ENCODE measurements around the gene SLF2.

The SLF2 gene

DNA sequence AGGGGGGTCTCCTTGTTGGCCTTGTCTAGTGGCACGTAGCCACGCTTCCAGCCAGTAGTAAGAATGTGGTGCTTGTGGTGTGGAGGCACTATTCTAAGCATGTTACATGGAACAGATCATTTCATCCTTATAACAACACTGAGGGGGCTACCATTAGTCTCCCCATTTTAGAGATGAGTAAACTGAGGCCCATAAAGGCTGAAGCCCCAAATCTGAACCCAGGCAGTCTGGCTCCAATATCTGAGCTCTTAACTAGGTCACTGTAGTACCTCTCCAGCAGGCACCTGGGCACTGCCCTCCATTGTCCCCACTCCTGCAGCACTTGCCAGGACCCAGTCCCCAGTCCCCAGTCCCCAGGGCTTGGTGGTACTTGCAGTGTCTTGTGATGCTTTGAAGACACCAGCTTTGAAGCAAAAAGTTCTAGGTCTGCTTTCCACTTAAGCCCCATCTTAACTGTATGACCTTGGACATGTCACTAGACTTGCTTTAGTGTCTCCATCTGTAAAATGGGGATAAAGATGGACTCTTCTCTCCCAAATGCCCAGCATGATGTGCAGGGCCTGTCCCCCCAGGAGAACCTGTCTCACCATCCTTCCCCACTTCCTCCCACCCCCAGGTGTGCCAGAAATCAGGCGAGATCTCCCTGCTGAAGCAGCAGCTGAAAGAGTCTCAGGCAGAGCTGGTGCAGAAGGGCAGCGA lies 93.3 kb downstream of the SLF2 start:
- TF ChIP-seq, protein P1, sequence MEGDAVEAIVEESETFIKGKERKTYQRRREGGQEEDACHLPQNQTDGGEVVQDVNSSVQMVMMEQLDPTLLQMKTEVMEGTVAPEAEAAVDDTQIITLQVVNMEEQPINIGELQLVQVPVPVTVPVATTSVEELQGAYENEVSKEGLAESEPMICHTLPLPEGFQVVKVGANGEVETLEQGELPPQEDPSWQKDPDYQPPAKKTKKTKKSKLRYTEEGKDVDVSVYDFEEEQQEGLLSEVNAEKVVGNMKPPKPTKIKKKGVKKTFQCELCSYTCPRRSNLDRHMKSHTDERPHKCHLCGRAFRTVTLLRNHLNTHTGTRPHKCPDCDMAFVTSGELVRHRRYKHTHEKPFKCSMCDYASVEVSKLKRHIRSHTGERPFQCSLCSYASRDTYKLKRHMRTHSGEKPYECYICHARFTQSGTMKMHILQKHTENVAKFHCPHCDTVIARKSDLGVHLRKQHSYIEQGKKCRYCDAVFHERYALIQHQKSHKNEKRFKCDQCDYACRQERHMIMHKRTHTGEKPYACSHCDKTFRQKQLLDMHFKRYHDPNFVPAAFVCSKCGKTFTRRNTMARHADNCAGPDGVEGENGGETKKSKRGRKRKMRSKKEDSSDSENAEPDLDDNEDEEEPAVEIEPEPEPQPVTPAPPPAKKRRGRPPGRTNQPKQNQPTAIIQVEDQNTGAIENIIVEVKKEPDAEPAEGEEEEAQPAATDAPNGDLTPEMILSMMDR (IDR thresholded peaks at IDR 0.05; ENCODE audit: extremely low read depth, insufficient read depth, missing control alignments), result no peak
- no peak for DNase-seq (ENCODE audit: low spot score)
- in situ Hi-C loops (cut with MboI; ENCODE audit: low pct_unique_long_range_greater_than_20kb, low sequenced_read_pairs, unreplicated experiment), result no loop called here

DNA sequence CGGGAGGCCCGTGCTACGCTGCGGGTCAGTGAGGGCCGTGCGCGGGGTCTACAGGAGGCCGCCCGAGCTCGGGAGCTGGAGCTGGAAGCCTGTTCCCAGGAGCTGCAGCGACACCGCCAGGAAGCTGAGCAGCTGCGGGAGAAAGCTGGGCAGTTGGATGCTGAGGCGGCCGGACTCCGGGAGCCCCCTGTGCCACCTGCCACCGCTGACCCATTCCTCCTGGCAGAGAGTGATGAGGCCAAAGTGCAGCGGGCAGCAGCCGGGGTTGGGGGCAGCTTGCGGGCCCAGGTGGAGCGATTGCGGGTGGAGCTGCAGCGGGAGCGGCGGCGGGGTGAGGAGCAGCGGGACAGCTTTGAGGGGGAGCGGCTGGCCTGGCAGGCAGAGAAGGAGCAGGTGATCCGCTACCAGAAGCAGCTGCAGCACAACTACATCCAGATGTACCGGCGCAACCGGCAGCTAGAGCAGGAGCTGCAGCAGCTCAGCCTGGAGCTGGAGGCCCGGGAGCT lies 93.9 kb downstream of the SLF2 start:
- in situ Hi-C loops (cut with MboI; ENCODE audit: low pct_unique_long_range_greater_than_20kb, low sequenced_read_pairs, unreplicated experiment), result no loop called here
- no peak for DNase-seq (ENCODE audit: low spot score)
- TF ChIP-seq, protein P1 (IDR thresholded peaks at IDR 0.05; ENCODE audit: extremely low read depth, insufficient read depth, missing control alignments), result no peak

DNA sequence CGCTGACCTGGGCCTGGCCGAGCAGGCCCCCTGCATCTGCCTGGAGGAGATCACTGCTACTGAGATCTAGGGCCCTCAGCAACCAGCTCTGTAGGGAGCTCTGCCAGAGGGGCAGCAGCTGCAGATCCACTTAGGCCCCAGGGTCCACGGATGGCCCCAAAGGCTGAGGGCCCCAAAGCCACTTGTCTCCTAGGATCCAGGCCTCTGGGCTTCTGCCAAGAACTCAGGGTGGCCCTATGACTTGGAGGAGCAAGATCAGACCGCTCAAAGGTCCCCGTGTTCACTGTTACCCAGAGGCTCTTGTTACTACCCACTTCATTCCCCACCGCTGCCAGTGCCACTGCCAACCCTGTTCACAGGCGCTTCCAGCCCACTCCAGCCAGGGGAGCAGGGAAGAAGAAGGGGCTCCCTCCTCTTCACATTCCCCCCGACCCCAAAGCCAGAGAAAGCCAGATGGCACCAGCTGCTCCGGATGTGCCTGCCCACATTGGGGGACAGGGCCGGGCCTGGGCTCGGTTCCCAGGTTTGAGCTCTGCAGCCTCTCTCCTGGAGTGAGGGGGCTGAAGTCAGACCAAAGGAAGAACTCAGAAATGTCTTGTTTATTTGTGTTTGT lies 94.4 kb downstream of the SLF2 start:
- in situ Hi-C loops (cut with MboI; ENCODE audit: low pct_unique_long_range_greater_than_20kb, low sequenced_read_pairs, unreplicated experiment), result no loop called here
- no peak for DNase-seq (ENCODE audit: low spot score)
- TF ChIP-seq, protein P1 (IDR thresholded peaks at IDR 0.05; ENCODE audit: extremely low read depth, insufficient read depth, missing control alignments), result no peak

DNA sequence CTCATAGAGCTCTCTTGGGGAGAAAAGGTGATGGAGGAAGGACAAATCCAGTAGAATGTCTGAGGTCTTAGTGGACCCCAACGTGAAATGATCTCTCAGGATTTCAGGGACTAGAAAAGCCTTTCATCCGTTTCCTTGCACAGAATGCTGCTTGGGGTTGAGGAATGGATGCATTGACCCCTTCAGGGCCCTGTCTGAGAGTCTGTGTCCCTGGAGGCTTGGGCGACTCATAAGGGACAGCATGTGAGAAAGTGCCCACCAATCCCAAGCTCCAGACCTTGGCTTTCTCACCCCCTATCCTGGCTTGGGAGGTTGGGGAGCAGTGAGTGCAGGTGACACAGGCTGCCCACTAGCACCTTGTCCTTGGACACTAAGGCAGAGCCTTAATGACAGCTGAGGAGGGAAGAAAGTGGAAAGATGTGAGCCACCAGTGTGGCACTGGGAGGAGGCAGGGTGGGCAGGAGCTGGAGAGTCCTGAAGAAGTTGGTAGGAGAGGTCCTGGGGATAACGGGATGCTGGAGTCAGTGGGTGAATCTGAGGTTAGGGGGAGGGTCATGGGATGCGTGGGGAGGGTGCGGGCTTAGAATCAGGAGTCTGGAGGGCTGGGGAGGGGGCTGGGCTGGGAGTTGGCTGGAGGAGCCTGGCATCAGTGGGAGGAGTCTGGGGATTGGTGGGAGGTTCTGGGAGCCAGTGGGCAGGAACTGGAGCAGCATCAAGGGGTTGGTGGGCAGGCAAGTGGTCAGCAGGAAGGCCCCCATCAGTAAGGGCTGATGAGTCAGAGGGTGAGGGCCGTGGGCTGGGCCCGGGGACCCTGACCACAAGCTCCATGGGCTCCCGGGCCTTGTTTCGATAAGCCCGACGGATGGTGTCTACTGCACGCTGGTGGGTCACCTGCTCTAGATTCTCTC lies 95.4 kb downstream of the SLF2 start:
- TF ChIP-seq, protein P1 (IDR thresholded peaks at IDR 0.05; ENCODE audit: extremely low read depth, insufficient read depth, missing control alignments), result no peak
- no peak for DNase-seq (ENCODE audit: low spot score)
- in situ Hi-C loops (cut with MboI; ENCODE audit: low pct_unique_long_range_greater_than_20kb, low sequenced_read_pairs, unreplicated experiment), result no loop called here

DNA sequence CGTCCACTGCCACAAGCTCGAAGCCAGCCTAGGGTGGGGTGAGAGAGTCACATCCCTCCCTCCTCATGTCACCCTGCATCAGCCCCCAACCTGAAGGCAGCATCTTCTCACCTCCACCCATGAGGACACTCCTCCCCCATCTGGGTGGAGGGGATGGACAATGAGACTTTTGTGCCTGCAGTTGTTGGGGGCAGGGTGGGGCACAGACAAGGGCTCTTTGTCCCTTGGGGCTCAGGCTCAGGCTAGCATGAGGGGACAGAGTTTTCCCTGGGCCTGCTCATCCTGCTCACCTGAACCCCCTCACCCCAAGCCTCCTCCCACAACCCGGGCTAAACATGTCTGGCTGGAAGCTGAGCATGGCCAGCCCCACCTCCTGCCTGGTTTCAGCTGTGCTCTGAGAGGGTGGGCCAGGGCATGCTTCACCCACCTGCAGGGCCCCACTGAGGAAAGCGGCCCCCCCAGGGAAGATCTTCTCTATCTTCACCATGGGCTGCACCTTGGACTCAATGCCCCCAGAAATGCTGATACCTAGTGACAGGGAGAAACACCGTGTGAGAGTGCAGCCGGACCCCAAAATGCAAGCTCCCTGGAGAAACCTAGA lies 96.2 kb downstream of the SLF2 start:
- in situ Hi-C loops (cut with MboI; ENCODE audit: low pct_unique_long_range_greater_than_20kb, low sequenced_read_pairs, unreplicated experiment), result no loop called here
- no peak for DNase-seq (ENCODE audit: low spot score)
- TF ChIP-seq, protein P1 (IDR thresholded peaks at IDR 0.05; ENCODE audit: extremely low read depth, insufficient read depth, missing control alignments), result no peak

DNA sequence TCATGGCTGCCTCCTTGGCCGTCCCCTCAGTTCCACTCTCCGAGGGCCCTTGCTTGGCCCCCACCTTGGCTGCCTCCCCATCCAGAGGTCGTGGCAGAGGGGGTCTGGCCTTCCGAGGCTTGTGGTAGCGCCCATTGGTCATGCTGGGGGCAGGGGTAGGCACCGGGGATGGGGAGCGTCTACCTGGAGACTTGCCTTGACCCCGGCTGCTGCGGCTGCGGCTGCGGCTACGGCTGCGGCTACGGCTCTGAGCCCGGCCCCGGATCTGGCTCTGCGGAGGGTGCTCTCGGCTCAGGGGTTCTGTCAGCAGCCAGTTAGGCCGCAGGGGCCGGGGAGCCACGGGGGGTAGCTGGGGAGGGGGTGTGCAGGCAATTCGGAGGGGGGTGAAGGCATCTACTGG lies 97.6 kb downstream of the SLF2 start:
- TF ChIP-seq, protein P1 (IDR thresholded peaks at IDR 0.05; ENCODE audit: extremely low read depth, insufficient read depth, missing control alignments), result no peak
- in situ Hi-C loops (cut with MboI; ENCODE audit: low pct_unique_long_range_greater_than_20kb, low sequenced_read_pairs, unreplicated experiment), result no loop called here
- DNase-seq (ENCODE audit: low spot score), result no peak
